Measurements from ENCODE around the gene SMIM32. TPM values are rescaled to one million over a fixed set of nuclear protein-coding genes. Genes with fewer than 3 reads are reported as not detected.

The SMIM32 gene
- total RNA-seq, 4 donors from 2014 or later: not detected

DNA sequence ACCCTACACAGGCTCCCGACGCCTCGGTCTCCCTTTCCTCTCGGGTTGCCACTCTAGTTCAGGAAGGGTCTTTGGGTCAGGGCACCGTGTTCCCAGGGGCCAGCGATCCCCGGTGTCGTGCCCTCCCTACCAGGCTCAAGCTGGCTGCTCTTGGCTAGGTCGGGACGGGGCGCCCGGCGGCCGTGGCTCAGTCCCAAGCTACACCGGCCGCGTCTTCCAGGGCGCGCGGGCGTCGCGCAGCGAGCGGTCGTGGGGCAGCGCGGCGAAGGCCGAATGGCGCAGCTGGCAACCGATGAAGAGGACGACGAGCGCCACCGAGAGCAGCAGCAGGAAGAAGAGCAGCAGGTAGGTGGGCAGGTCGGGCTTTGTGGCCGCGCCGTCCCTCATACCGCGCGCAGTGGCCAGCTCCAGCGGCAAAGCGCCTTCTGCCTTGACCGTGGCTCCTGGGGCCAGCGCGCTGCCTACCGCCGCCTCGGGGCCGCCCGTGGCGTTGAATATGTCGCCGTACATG, 892 bp downstream of the SMIM32 start:
- Histone ChIP-seq H3K4me3 (peak overlapping the region; percentile 51 to 56 (median 54)), H3K9me3 (no peaks in the 10 kb centered on the region), H3K27me3 (peaks cover 0 to 37% (median 19%) of the 10 kb centered on the region in 4 donors), H3K36me3 (peaks cover 0 to 25% (median 17%) of the 10 kb centered on the region in 4 donors), H3K27ac (replicated peaks in 1 of 4) (no peak overlapping the region), H3K4me1 (peaks cover 17 to 48% (median 38%) of the 10 kb centered on the region in 4 donors)
- TF ChIP-seq CTCF (IDR thresholded peaks at IDR 0.05): no peak
- TF ChIP-seq EP300 (IDR thresholded peaks at IDR 0.05): no peak
- no peak for TF ChIP-seq POLR2AphosphoS5 (IDR thresholded peaks at IDR 0.05)
- TF ChIP-seq POLR2A (IDR thresholded peaks at IDR 0.05; ENCODE audit: low read depth): no peak
- no peak for DNase-seq (ENCODE audit: extremely low spot score)
- 0% methylated on average over 3 of the region's 56 CpGs for WGBS
- intact Hi-C loops (cut with DNase I): no loop called here

DNA sequence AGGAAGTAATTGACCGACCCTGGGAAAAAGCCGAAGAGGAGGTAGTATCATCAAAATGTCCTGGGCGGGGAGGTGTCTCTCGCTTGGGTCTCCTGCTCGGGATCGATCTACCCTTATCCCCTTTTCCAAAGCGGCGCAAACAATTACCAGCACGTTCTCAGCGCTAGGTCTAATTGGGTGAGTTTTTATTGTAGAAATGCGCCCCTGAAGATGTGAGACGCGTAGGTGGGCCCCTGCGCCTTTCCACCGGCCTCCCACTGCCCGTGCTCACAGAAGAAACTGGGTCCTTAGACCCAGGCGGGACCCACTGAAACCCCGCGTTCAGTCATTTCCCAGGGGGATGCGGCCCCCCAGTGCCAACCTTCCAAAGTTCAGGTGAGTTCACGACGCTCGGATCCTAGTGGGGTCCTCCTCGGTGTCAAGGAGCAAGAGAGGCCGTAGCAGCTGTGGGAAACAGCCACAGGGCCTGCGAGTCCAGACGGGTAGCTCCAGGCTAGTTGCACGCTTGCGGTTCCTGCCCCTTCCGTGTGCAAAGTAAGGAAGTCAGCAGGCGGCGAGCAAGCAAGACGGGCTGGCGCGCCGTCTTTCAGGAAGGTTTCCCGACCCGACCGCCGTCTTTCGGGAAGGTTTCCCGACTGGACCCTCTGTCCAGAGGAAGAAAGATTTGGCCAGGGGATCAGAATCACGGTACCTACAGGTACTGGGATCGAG, 1.5 kb downstream of the SMIM32 start:
- 31% methylated on average over 22 of the region's 44 CpGs for WGBS
- TF ChIP-seq POLR2AphosphoS5 (IDR thresholded peaks at IDR 0.05) (no peak), CTCF (IDR thresholded peaks at IDR 0.05) (no peak)
- no peak for DNase-seq (ENCODE audit: extremely low spot score)

GRCh38 chr5:136190904-136191303, 2.1 kb downstream of the SMIM32 start:
- TF ChIP-seq POLR2A (IDR thresholded peaks at IDR 0.05; ENCODE audit: low read depth): no peak
- no peak for TF ChIP-seq EP300 (IDR thresholded peaks at IDR 0.05)
- TF ChIP-seq POLR2AphosphoS5 (IDR thresholded peaks at IDR 0.05): no peak
- no peak for TF ChIP-seq CTCF (IDR thresholded peaks at IDR 0.05)
- Histone ChIP-seq H3K36me3 (peaks cover 0 to 36% (median 22%) of the 10 kb centered on the region in 4 donors), H3K27me3 (peaks cover 0 to 37% (median 19%) of the 10 kb centered on the region in 4 donors), H3K9me3 (no peaks in the 10 kb centered on the region), H3K27ac (replicated peaks in 1 of 4) (no peak overlapping the region), H3K4me1 (peaks cover 17 to 38% (median 30%) of the 10 kb centered on the region in 4 donors), H3K4me3 (no peak overlapping the region)
- DNase-seq (ENCODE audit: extremely low spot score): no peak
- 73% methylated on average over 1 of the region's 1 CpG for WGBS
- intact Hi-C loops (cut with DNase I): no loop called here

More for the DNA sequence above, 1.5 kb downstream of the SMIM32 start:
- Histone ChIP-seq H3K4me3 (peak overlapping the region; percentile 51 to 56 (median 54)), H3K9me3 (no peaks in the 10 kb centered on the region), H3K36me3 (peaks cover 0 to 31% (median 19%) of the 10 kb centered on the region in 4 donors), H3K27ac (replicated peaks in 1 of 4) (no peak overlapping the region), H3K27me3 (peaks cover 0 to 37% (median 19%) of the 10 kb centered on the region in 4 donors), H3K4me1 (peaks cover 17 to 44% (median 35%) of the 10 kb centered on the region in 4 donors)
- intact Hi-C loops (cut with DNase I): no loop called here

GRCh38 chr5:136190091-136190720, 2.8 kb downstream of the SMIM32 start:
- Histone ChIP-seq H3K4me3 (no peak overlapping the region), H3K27me3 (peaks cover 0 to 37% (median 19%) of the 10 kb centered on the region in 4 donors), H3K27ac (replicated peaks in 1 of 4) (no peak overlapping the region), H3K36me3 (peaks cover 0 to 36% (median 22%) of the 10 kb centered on the region in 4 donors), H3K9me3 (no peaks in the 10 kb centered on the region), H3K4me1 (peaks cover 17 to 33% (median 24%) of the 10 kb centered on the region in 4 donors)
- DNase-seq (ENCODE audit: extremely low spot score): no peak
- TF ChIP-seq EP300 (IDR thresholded peaks at IDR 0.05) (no peak), POLR2A (IDR thresholded peaks at IDR 0.05; ENCODE audit: low read depth) (no peak), POLR2AphosphoS5 (IDR thresholded peaks at IDR 0.05) (no peak), CTCF (IDR thresholded peaks at IDR 0.05) (no peak)
- 46% methylated on average over 5 of the region's 5 CpGs for WGBS
- intact Hi-C loops (cut with DNase I): no loop called here
